Small intestine (tissue), 7 donors: Measurements from ENCODE around the gene STS. TPM values are rescaled to one million over a fixed set of nuclear protein-coding genes. Genes with fewer than 3 reads are reported as not detected.

Experiments used
- DNase-seq, 2 donors: peaks; one replicate each; pipeline versions ENCODE4 v3.0.0 to v3.0.0-alpha.2; 2013
- FAIRE-seq: peaks from 2 replicates; lab custom pipeline; 2012; peaks lifted over from hg19 to GRCh38; lab: Jason Lieb, UNC
- H3K27ac ChIP-seq, 3 donors: one replicate each; pipeline ENCODE4 v1.5.1; 2013; ENCODE audit warnings: low read length in 2 of 3, mild to moderate bottlenecking in 2 of 3, control low read depth in 1 of 3, inconsistent platforms in 1 of 3, low read depth in 1 of 3, moderate library complexity in 1 of 3
- H3K27me3 ChIP-seq, 3 donors: one replicate each; pipeline ENCODE4 v1.6.1; 2013; ENCODE audit warnings: low read length in 3 of 3, inconsistent platforms in 1 of 3; ENCODE audit not compliant: control insufficient read depth in 3 of 3, insufficient read depth in 3 of 3
- H3K36me3 ChIP-seq, 3 donors: one replicate each; pipeline ENCODE4 v1.6.1; 2013; ENCODE audit warnings: low read length in 3 of 3, inconsistent platforms in 1 of 3, low read depth in 1 of 3, mild to moderate bottlenecking in 1 of 3, moderate library complexity in 1 of 3; ENCODE audit not compliant: control insufficient read depth in 3 of 3, insufficient read depth in 2 of 3
- H3K4me1 ChIP-seq, 3 donors: one replicate each; pipeline ENCODE4 v1.6.1; 2013; ENCODE audit warnings: low read length in 2 of 3, inconsistent platforms in 1 of 3, low read depth in 1 of 3, mild to moderate bottlenecking in 1 of 3, moderate library complexity in 1 of 3; ENCODE audit not compliant: control insufficient read depth in 3 of 3, insufficient read depth in 2 of 3
- H3K4me3 ChIP-seq, 3 donors: one replicate each; pipeline ENCODE4 v1.5.1; 2013; ENCODE audit warnings: low read length in 3 of 3, control low read depth in 1 of 3, inconsistent platforms in 1 of 3, low read depth in 1 of 3, mild to moderate bottlenecking in 1 of 3, moderate library complexity in 1 of 3
- H3K9me3 ChIP-seq, 2 donors: one replicate each; pipeline ENCODE4 v1.6.1; 2013; ENCODE audit warnings: low read depth in 1 of 2, low read length in 1 of 2; ENCODE audit not compliant: control insufficient read depth in 2 of 2, insufficient read depth in 1 of 2
- WGBS, 3 donors: extraction: QIAGEN DNeasy Blood & Tissue Kit; methylation state at CpG; one replicate each; pipeline ENCODE4 v1.1.7; 2013; 5-methylcytosine and 5-hydroxymethylcytosine counted together
- polyA plus RNA-seq, 4 donors: library from polyadenylated mRNA; stranded (reverse) in 3 of 4; unstranded in 1 of 4; fragments of 200-250 nt in 3 of 4; fragments of 120-200 nt in 1 of 4; gene quantifications; one replicate each; pipeline versions ENCODE4 v1.2.1 to v1.2.3, GENCODE V29; 2013
- donor health status: healthy with polysubstance abuse.
- donor health status: control.
- donor health status: control.
- donor health status: Bipolar disorder and iron deficiency.
- donor health status: healthy.

Gene STS
- polyA plus RNA-seq, 4 donors = 0.67 to 4.9 (median 2.4) TPM

DNA sequence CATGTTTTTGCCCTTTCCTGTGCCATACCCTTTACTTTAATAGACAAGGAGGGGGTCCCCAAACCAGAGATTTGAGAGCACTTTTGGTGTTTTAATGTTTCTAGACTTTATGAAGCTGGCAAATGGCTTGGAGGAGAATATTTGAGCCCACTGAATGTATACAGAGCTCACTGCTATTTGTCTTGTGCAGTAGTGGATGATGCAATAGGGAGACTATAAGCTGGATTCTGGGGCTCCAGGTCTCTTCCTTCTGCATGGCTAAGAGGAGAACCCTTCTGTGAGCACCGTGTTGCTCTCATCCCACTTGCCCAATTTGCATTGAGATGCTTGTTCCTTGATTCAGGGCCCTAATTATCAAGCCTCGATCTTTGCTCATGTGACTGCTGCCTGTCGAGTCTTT lies 9.4 kb downstream of the STS start:
- H3K4me3 ChIP-seq = no peak overlapping the region
- H3K4me1 ChIP-seq = no peaks in the 10 kb centered on the region
- H3K9me3 ChIP-seq = no peaks in the 10 kb centered on the region
- H3K27ac ChIP-seq = no peak overlapping the region
- H3K36me3 ChIP-seq = no peaks in the 10 kb centered on the region
- DNase-seq = no peak
- H3K27me3 ChIP-seq = no peaks in the 10 kb centered on the region
- WGBS, 3 donors = 86 to 91% (median 91%) methylated on average over 3 of the region's 3 CpGs
- FAIRE-seq = no peak

DNA sequence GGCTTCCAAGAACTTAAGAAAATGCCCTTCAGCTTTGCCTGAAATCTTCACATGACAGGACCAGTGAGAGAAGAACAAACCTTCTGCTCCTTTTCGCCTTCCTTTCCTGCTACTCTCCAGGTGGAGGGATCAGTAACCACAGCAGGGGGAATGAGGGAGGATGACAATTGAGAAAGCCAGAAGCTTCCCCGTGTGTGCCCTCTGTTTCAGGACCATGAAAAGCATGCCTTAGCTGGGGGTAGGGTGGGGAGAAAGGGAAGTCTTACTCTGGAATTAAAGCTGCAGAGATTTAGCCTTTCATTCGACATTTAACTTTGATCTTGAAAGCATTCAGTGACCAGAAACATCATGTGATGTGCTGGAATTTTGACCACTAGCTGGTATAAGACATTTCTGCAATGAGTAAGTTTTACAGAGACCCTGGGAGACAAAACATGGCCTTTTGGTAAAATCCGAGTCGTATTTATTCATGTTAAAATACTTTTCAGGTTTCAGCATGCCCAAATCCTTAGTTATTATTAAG lies 11.0 kb downstream of the STS start:
- Histone ChIP-seq H3K27ac (no peak overlapping the region), H3K36me3 (no peaks in the 10 kb centered on the region), H3K9me3 (no peaks in the 10 kb centered on the region), H3K4me1 (no peaks in the 10 kb centered on the region), H3K4me3 (no peak overlapping the region), H3K27me3 (no peaks in the 10 kb centered on the region)
- no peak for DNase-seq
- WGBS, 3 donors = 67 to 78% (median 76%) methylated on average over 5 of the region's 5 CpGs
- FAIRE-seq = no peak

DNA sequence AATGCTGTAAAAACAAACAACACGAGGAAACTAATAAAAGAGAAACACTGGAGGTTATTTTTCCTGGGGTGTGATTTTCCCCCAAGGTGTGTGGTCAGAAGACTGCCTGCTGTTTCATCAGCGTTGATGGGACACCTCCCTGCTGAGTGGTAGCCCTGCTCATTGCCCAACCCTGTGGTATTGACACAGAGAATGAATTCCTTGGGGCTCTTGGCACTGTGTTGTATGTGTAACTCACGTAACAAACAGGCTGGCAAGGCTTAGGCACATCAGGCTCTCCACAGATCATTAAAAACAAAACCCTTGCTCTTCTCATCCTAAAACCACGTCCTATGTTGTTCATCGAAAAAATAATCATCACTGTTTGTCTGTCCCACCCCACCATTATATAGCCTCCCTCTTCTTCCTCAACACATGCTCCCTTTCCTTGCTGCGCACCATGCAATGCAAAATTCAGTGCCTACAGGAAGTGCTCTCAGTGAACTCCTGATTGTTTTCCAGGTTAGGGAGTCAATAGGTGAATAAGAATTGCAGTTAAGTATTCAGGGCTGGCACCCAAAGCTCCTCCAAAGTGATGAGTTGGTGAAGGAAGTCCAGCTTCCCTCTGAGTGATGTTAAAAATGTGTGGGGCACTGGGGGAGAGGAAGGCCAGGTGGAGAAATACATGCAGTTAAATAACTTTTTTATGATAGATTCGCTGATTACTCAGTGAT lies 11.8 kb downstream of the STS start:
- no peak overlapping the region for H3K27ac ChIP-seq
- H3K36me3 ChIP-seq = no peaks in the 10 kb centered on the region
- H3K27me3 ChIP-seq = no peaks in the 10 kb centered on the region
- no peak overlapping the region for H3K4me3 ChIP-seq
- no peaks in the 10 kb centered on the region for H3K4me1 ChIP-seq
- DNase-seq (no peak), FAIRE-seq (no peak)
- 60 to 75% (median 63%) methylated on average over 7 of the region's 7 CpGs for WGBS, 3 donors
- H3K9me3 ChIP-seq = no peaks in the 10 kb centered on the region

DNA sequence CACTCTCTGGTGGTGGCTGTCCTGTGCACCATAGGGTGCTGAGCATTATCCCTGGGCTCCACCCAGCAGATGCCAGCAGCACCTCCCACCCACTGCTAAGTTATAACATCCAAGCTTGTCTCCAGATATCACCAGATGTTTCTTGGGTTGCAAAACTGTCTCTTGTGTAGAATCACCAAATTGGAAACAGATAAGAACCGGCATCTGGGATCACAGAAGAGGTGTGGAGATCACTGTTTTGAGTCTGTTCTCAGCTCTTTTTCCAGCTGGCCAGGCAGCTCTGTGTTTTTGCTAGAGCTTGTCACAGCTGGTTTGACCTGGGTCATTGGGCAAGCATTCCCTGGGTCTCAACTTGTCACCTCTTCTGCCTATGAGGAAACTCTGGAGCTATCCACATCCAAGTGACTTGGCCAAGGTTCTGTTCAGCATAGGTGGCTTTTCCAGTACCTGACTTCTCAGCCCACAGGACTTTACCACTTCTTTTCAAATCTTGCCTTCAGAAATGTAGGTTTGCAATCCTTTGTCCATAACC lies 15.7 kb downstream of the STS start:
- H3K4me1 ChIP-seq = no peaks in the 10 kb centered on the region
- H3K9me3 ChIP-seq = peaks cover 0 to 2% of the 10 kb centered on the region in 2 donors
- H3K27ac ChIP-seq = no peak overlapping the region
- no peak overlapping the region for H3K4me3 ChIP-seq
- DNase-seq = no peak
- no peaks in the 10 kb centered on the region for H3K27me3 ChIP-seq
- FAIRE-seq = no peak
- WGBS, 3 donors = 43 to 80% (median 68%) methylated on average over 1 of the region's 1 CpG
- no peaks in the 10 kb centered on the region for H3K36me3 ChIP-seq

DNA sequence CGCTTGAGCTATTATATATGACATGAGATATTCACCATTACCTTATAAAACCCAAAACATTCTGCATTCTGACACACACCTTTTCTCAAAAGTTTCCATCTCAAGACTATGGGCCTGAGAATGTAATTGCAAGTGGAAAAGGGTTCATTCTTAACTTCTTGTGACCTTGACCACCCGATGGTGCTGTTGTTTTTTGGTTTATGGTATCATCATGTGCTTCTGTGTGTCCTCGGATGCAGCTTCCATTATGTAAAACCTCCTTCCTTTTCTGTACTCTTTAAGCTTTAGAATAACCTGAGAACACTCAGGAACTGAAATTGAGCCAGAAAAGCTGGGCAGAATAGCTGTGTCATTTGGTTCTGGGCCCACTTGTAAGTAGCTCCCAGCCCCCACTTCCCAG lies 16.7 kb downstream of the STS start:
- Histone ChIP-seq H3K4me1 (no peaks in the 10 kb centered on the region), H3K9me3 (peaks cover 0 to 2% of the 10 kb centered on the region in 2 donors), H3K36me3 (no peaks in the 10 kb centered on the region), H3K27me3 (no peaks in the 10 kb centered on the region), H3K4me3 (no peak overlapping the region), H3K27ac (no peak overlapping the region)
- WGBS, 3 donors = 71 to 80% (median 74%) methylated on average over 3 of the region's 3 CpGs
- FAIRE-seq = no peak
- no peak for DNase-seq

DNA sequence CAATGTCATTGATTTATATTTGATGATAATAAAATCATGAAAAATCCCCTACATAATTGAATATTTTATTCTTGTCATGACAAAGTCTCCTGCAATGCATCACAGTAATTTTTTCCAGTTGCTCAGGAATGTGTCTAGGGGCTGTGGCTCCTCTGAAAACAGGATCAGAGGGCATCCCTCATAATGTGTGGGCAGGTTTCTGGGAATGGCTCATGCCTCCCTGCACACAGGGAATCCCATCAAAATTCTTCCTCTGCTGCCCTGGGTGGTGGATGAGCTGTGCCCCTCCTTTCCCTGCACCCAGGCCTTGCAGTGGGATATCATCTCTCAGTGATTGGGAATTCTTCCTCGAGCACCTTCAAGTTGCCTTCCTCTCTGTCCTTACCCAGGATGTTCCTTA lies 20.9 kb downstream of the STS start:
- Histone ChIP-seq H3K4me1 (no peaks in the 10 kb centered on the region), H3K27me3 (no peaks in the 10 kb centered on the region), H3K4me3 (no peak overlapping the region), H3K27ac (no peak overlapping the region), H3K9me3 (peaks cover 0 to 2% of the 10 kb centered on the region in 2 donors), H3K36me3 (no peaks in the 10 kb centered on the region)
- WGBS, 3 donors = 70 to 100% (median 79%) methylated on average over 1 of the region's 1 CpG
- FAIRE-seq = no peak
- DNase-seq = no peak

DNA sequence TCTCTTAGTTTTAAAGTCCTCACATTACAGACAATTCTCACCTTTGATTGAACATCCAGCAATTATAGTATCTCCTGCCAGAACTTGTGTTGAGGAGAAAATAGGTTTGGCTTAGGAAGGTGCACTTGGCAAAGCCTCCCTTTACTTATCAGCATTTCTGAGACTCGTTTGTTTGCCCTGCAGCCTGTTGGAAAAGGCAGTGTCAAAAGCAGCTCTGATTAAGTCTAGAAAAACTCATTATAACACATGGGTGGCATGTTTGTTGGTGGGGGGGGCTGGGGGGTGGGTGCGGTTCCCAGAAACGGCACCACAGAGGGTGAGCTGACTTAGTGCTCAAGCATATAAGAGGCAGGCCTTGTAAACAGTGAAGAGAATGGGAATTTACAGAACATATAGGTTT lies 22.1 kb downstream of the STS start:
- Histone ChIP-seq H3K27me3 (no peaks in the 10 kb centered on the region), H3K4me1 (no peaks in the 10 kb centered on the region), H3K9me3 (peaks cover 0 to 2% of the 10 kb centered on the region in 2 donors), H3K27ac (no peak overlapping the region), H3K4me3 (no peak overlapping the region), H3K36me3 (no peaks in the 10 kb centered on the region)
- no peak for FAIRE-seq
- no peak for DNase-seq
- WGBS, 3 donors = 40 to 72% (median 44%) methylated on average over 3 of the region's 3 CpGs

DNA sequence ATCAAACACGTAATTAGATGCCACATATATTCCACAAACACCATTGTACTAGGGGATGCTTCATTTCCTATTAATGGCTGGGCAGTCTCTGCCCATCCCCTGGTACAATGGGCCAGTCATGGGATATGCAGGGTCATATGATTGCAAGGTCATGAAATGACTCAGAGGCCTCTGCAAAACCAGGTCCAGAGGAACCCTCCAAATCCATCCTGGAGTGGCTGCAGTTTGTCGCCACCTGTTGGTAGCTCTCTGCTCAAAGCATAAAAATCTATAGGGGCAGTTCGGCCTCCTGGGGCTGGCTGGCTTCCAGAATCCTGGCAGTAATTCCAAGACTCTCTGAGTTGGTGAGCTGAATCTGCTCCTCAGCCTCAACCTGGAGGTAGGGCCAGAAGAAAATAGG lies 23.4 kb downstream of the STS start:
- Histone ChIP-seq H3K9me3 (peaks cover 0 to 2% of the 10 kb centered on the region in 2 donors), H3K4me3 (no peak overlapping the region), H3K27ac (no peak overlapping the region), H3K36me3 (no peaks in the 10 kb centered on the region), H3K4me1 (no peaks in the 10 kb centered on the region), H3K27me3 (no peaks in the 10 kb centered on the region)
- DNase-seq (peak; percentile 4 to 14), FAIRE-seq (no peak)
- 90 to 96% (median 93%) methylated on average over 3 of the region's 3 CpGs for WGBS, 3 donors
